Tibial nerve (tissue), 4 donors: Measurements from ENCODE around the gene NTNG1.

Source experiments
- EP300 ChIP-seq, 2 donors: sonication (generic); formaldehyde crosslinking; IDR thresholded peaks; one replicate each; pipeline ENCODE4 v1.6.1; 2017; ENCODE audit warnings: antibody characterized with exemption in 2 of 2, mild to moderate bottlenecking in 1 of 2
- POLR2A ChIP-seq, 2 donors: fragments of 450-650 bp; IDR thresholded peaks; one replicate each; pipeline ENCODE4 v1.6.1; 2017; ENCODE audit warnings: antibody characterized with exemption in 2 of 2, mild to moderate bottlenecking in 2 of 2, moderate library complexity in 2 of 2
- TF ChIP-seq, protein P1 (sequence below), 5 experiments: fragments of 200-600 bp in 3 of 5; fragments of 450-650 bp in 2 of 5; sonication (generic) in 3 of 5; IDR thresholded peaks; one replicate each; pipeline ENCODE4 v1.5.1; 2016 to 2019; ENCODE audit warnings: antibody characterized with exemption in 5 of 5, mild to moderate bottlenecking in 3 of 5, moderate library complexity in 2 of 5

GRCh38 chr1:107459204-107459904 lies 318.5 kb downstream of the NTNG1 start:
- TF ChIP-seq, protein P1, sequence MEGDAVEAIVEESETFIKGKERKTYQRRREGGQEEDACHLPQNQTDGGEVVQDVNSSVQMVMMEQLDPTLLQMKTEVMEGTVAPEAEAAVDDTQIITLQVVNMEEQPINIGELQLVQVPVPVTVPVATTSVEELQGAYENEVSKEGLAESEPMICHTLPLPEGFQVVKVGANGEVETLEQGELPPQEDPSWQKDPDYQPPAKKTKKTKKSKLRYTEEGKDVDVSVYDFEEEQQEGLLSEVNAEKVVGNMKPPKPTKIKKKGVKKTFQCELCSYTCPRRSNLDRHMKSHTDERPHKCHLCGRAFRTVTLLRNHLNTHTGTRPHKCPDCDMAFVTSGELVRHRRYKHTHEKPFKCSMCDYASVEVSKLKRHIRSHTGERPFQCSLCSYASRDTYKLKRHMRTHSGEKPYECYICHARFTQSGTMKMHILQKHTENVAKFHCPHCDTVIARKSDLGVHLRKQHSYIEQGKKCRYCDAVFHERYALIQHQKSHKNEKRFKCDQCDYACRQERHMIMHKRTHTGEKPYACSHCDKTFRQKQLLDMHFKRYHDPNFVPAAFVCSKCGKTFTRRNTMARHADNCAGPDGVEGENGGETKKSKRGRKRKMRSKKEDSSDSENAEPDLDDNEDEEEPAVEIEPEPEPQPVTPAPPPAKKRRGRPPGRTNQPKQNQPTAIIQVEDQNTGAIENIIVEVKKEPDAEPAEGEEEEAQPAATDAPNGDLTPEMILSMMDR (IDR thresholded peaks at IDR 0.05) = no peak
- TF ChIP-seq POLR2A (IDR thresholded peaks at IDR 0.05) (no peak), EP300 (IDR thresholded peaks at IDR 0.05) (no peak)
